ENCODE data around the gene PLAA.

Gene PLAA

DNA sequence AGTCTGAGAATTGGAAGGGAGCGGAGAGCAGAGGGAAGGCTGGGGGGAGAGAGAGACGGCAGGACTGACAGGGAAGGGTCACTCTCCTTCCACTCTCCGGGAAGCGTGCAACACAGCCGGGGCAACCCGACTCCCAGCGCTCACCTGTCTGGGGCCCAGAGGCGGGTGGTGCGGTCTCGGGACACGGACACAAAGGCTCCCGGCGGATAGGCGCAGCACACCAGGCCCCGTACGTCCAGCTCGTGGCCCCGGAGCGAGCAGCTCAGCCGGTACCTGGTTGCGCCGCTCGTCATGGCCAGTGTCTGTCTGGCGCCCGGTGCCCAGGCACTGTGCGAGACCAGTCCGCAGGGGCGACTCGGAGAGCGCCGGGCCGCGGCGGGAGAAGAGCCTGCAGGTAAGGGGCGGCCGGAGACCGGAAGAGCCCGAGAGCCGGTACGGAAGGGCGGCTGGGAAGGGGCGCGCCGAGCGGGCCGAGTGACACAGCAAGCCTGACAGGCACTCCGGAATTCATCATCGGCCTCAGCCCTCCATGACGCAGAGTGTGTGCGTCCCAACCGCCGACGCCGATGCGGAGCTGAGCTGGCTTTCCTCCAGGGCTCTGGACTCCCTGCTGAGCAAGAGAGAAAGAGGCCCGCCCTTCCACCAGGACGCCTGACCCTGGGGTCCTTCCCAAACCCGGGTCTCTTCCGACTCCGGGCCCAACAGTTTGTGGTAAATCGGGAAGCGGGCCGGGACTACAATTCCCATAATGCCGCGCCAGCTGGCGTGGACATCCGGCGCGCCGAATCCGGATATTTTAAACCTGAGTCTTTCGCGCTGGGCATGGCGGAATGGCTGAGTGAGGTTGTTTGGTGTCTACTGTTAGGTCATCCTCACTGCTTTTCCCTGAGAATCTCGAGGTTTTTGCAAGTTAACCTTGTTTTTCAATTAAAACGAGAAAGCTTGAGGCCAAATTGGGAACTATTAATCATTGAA is at the start of gene PLAA:
Gene PLAA (minus strand): TSS at position 490 of the 975 bp plus-strand sequence. CDS start 197 bp downstream, at position 293.
- peak; percentile 74 for DNase-seq

DNA sequence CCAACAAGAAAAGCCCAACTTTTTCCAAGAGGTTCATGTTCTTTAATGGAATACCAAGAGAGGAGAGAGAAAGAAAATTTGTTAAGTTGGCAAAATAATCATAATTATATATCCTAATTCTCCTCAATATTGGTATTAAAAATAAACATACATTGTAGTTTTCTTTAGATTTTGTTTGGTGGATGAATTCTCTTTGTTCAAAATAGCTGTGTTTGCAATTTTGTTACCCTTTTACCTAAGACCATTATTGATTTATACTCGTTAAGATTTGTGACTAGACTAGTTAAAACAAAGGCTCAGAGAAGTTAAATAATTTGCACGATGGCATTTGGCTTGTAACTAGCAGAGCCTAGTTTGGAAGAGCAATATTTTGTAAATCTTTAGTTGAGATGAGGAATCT is 48.8 kb upstream of the PLAA start:
- no peak for DNase-seq

DNA sequence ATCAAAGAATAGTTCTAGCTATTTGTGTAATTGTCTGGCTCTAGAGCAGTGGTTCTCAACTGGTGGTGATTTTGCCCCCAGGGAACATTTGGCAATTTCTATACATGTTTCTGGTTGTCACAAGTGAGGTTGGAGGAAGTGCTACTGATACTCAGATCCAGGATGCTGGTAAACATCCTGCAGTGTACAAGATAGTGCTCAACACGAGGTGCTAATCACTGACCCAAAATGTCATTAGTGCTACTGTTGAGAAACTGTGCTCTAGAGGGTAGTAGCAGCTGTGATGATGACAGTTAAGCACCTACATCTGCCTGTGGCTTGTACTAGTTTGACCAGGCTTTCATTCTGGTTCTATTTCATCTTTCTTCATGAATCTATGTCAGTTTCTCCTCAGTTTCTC is 36.3 kb upstream of the PLAA start:
- DNase-seq, result no peak

DNA sequence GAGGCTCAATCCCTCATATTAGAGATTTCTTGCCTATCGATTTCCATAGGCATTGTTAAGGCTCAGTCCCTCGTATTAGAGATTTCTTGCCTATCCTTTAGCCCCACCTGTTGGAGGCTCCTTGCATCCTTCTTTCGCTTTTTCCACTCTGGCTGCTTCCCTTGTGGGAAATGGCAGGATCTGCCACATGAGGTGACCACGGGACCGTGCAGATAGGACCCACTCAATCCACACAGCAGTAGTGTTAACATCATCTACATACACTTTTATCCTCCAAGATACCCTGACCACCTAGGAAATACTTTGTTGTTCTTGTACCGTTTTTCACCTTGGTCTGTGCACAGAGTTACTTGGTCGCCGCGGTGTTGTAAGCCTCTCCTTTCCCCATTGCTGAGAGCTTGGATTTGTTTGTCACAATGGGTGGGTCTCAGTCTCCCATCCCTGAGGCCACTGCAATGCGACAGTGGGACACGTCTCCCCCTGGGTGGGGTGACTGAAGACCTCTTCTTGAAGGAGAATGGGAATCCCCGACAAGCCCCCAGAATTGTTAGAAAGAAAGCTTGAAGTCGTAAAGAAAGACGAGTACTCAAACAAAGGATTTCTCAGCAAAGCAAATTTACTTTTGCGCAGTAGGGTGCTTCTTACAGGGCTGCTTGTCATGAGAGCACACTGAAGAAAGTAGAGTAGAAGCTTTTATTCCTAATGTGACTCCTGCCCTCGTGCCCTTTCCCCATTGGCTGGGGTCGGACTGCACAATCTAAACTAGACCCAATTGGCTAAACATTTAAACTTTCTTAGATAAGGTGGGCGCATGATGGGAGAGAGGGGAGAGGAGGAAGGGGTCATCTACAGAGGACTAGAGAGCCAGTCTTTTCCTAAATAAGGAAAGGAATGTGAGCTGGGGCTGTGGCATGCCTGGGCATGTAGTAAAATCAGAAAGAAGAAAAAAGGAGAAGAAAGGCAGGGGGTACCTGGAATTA is 29.0 kb upstream of the PLAA start:
- DNase-seq, result no peak

DNA sequence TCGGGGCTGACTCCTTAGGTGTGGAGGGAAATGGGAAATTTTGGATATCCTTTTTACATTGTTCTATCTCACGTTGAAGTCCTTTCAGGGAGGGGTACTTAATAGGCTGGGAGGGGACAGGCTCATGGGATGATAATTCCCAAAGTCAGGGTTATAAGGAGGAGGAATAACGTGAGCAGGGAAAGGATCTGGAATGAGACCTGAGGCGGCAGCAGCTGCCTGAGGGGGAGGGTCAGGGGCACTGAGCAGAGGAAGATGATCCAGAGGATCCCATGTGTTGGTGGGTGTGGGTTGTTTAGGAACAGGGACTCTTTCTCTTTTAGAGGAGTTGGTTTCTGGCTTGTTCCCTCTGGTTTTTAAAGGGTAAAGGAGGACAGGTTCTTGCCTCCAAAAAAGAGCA is 27.9 kb upstream of the PLAA start:
- DNase-seq, result no peak

DNA sequence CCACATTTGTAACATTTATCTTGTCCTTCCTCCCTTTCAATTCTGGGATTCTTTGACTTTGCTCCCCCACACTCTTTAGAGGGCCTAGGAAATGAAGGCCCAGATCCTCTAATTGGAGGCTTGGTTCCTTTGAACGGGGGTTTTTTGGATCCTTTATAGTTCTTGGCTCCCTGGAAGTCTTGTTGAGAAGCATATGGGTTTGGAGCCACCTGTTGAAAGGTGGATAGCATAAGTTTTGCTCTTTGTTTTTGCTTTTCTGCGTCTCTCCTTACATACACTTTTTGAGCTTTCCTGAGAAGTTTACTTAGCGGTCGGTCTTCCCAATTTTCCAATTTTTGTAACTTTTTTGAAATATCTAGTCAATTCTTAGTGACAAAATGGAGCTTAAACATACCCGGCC is 26.9 kb upstream of the PLAA start:
- no peak for DNase-seq

DNA sequence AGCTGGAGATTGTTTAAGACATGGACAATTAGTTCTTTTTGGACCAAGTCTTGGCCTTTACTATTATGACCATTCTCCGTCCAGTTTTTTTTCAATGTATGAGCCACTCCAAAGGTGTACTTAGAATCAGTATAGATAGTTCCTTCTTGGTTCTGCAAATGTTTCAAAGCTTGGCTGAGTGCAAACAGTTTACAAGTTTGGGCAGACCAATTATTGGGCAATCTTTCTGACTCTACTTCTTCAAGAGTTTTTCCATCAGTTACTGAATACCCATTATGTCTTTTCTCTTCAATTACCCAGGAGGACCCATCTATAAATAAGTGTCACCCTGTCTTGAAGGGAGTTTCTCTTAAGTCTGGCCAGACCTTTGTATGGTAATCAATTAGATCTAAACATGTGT is 24.7 kb upstream of the PLAA start:
- DNase-seq, result no peak

DNA sequence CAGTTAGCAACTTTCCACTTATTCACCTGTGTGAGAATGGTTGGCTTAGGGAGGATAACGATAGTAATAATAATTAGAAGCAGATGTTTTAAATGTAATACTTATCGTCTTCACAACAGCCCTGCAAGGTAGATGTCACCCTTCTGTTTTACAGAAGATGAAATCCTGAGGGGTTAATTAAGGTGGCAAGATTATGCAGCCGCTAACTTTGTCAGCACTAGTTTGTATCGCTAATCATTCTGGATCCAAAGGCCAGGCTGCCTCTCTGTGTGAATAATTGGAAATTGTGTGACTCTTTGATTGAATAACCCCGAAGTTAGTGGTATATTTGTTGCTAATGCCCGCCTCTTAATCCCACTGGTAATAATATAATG is 9.8 kb upstream of the PLAA start:
- no peak for DNase-seq

DNA sequence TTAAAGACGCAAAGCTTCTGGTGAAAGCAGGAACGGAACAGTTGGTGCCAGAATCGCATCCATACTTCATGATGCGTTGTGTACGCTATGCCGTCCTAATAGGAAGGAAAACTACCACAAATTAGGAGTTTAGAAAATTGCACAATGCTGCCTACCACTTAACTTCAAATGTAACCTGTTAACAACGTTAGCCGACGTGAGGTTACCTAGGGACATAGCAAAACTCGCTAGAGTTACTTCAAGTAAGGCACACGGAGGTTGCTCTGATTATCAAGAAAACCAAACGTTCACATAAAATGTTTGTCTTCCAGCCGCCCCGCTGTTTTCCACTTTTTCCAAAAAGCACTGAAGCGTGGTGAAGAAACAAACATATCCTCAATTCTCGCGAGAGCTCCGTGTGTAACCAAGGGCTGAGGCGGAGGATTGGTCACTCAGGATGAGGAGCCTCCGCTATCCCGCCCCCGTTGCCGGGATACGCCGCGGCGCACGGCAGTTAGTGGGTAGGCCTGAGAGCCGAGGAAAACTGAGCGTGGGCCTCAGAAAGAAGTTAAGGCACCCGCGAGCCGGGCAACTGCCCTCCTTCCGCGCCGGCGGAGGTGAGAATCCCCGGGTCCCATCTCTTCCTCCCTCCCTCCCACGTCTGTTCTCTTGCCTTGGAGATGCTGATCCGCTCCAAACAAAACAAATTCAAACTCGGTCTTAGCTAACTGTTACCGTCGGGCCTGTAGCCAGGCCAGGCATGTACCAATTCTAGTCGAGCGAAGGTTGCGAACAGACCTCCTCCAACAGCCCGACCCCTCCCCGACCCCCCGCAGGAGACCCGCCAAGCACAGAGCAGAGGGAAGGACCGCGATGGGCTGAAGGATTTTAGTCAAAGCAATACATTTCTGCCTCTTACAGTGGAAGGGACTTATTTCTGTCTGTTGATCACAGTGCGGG is 9.1 kb upstream of the PLAA start, which contains the start of gene IFT74:
Gene IFT74 (plus strand): TSS at position 492 of the 939 bp plus-strand sequence. CDS start 5,556 bp downstream, outside the sequence.
- DNase-seq, result peak; percentile 89

DNA sequence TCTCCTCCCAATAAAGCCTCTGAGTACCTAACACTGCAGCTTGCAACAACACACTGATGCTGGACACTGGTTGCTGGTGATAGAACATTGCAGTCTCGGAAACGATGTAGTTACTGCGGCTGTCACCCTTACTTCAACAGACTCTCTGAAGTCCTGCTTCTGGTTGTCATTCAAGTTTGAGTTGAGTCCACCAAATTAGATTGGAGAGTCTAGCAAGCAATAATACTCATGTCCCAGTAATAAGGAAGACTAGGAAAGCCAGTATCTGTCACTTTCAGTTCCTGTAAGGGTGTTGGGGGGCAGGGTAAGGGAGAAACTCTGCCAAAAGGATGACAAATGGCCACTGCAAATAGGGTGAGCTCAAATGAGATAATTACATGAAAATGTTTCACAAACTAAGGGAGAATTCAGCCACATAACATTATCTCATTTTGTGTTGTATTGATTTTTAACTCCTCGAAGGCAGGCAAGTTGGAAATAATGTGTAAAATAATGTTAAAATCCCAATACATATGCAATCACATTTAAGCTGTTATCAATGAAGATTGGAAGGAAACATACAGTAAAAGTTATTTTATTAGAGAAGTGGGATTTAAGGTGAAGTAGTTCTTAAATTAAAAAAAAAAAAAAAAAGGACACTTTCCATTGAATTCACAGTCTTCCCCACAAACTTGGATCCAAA is 8.3 kb upstream of the PLAA start:
- DNase-seq, result no peak

DNA sequence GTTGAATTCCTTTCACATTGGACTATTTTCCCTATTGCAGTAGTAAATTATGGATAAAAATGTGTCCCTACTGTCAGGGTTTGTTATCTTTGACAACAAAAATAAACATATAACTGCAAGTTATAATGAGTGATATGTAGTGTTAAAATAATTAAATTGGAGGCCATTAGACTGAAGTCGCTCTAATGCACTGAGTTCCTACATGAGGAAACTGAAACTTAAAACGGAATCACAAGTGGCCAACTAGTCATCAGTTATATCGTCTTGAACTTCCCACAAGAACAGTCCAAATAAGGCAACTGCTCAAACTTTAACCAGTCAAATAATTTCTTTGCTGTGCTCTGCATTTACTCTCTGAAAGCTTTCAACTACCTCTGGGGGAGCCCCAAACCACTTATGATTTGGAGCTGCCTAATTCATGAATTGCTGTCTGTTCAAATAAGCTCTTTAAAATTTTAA is 7.0 kb upstream of the PLAA start:
- DNase-seq, result no peak

DNA sequence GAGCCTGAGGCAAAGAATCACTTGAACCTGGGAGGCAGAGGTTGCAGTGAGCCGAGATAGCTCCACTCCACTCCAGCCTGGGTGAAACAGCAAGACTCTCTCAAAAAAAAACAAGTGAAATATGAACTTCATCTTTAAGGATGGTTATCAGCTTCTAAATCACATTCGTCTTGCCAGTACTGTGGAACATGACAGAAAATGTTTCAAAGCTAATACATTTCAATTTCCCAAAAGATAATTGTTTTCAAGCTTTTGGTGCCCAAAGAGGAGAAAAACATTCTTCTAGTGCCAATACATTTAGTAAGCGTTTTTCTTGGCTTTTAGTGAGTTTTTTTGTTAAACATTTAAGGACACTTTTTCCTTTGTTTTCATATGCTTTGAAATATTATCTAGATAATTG is 4.8 kb upstream of the PLAA start:
- DNase-seq, result no peak

DNA sequence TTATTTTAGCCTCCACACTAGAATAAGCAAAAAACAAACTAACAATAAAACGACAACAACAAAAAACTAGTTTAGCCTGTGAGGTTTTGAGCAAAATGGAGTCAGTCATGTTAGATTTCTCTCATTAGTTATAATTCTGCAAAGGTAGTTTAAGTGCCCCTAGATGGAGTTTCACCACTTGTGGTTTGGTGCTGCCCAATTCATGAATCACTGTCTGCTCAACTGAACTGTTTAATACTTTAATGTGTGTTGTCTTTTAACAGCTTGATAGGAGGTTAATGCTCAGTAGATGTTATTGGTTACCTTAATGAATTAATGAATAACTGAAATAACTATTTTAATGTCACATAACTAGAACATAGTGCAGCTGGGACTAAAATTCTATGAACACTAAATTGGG is 3.5 kb upstream of the PLAA start:
- no peak for DNase-seq

DNA sequence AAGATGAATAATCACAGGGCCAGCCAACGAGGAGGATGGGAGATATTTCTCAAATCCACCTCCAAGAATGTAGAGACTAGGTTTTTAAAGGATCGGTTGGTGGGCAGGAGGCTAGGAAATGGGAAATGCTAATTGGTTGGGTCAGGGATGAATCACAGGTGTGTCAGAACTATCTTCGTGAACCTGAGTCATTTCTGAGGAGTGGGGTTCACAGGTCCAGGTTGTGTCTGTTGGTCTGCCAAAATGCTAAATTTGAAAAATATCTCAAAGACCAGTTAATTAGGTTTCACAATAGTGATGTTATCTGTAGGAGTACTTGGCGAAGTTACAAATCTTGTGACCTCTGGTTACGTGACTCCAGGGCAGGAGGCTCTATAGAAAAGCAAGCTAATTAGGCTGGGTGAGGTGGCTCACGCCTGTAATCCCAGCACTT is 2.6 kb upstream of the PLAA start:
- DNase-seq, result no peak

DNA sequence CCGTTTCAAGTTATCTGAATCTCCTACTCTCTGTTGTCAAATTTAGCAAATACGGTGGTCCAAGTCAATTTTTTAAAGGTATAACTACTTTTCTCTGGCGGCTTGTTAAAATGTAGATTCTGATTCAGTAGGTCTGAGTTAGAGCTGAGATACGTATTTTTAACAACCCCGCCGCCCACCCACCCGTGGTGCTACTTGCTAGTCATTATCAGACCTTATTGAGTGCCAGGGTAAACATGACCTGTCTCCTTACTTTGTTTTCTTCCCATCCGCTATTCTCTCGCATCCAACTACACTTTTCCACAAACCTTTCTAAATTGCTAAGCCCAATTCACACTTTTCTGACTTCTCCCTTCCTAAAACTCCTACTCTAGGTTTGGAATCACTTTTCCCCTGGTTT is 694 bp upstream of the PLAA start:
- no peak for DNase-seq

DNA sequence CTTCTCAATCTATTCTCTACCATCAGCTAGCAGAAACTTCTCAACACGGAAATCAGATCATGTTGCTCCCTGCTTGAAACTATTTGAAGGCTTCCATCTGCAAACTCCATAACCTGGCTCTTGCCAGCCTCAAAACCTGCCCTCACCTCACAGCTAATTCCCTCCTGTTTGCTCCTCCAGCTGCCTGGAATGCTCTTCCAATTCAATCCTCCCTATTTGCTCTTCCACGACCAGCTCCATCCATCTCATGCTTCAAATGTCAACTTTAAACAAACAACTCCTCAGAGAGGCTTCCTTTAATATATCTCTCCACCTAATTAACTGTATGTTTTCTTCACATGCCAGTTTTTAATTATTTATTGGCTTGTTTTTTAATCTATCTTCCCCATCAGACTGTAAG is 1.5 kb downstream of the PLAA start:
- no peak for DNase-seq

DNA sequence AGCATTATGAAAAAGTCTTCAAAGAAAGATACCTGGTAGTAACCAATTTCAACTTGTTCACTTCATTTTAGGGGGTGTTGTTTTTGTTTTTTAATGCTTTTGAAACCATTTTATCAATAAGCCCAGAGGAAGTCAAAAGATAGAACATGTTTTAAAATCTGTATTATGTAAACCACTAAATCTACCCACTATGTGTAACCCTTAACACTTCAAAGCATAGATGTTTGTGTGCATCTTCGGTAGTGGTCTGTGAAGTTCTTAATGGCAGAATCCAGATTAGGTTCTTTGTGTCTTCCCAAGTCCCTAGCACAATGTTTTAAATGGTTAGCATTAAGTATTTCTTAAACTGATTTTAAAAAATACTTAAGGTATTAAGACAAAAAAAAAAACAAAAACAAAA is 6.3 kb downstream of the PLAA start:
- DNase-seq, result no peak

DNA sequence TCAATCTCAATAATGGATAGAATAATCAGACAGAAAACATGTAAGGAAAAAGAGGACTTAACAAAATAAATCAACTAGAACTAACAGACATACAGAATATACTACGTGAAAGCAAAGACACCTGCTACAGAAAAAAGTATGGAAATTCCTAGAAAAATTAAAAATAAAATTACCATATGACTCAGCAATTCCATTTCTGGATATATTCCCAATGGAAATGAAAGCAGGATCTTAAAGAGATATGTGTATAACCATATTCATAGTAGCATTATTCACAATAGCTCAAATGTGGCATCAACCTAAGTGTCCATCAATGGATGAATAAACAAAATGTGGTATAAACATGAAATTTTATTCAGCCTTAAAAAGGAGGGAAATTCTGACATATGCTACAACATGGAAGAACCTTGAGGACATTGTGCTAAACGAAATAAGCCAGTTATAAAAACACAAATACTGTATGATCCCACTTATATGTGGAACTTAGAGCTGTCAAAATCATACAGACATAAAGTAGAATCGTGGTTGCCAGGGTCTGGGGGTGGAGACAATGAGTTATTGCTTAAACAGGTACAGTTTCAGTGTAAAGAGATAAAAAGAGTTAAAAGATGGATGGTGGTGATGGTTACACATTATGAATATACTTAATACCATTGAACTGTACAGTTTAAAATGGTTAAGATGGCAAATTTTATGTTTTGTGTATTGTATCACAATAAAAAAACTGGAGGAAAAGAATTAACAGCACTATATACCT is 6.9 kb downstream of the PLAA start:
- DNase-seq, result no peak

DNA sequence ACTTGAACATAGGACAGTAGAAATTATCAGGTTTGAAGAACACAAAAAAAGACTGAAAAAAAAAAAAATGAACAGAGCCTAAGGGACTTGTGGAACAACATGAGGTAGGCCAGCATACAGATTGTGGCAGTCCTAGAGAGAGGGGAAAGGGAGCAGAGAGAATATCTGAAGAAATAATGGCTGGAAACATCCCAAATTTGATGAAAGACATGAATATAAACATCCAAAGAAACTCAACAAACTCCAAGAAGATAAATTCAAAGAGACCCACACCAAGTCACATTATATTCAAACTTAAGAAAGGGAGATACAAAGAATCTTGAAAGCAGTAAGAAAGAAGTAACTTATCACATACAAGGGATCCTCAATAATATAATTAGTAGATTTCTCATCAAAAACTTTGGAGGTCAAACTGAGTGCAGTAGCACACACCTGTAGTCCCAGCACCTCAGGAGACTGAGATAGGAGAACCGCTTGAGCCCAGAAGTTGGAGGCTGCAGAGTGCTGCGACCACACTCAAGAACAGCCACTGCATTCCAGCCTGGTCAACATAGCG is 9.1 kb downstream of the PLAA start:
- DNase-seq, result no peak

DNA sequence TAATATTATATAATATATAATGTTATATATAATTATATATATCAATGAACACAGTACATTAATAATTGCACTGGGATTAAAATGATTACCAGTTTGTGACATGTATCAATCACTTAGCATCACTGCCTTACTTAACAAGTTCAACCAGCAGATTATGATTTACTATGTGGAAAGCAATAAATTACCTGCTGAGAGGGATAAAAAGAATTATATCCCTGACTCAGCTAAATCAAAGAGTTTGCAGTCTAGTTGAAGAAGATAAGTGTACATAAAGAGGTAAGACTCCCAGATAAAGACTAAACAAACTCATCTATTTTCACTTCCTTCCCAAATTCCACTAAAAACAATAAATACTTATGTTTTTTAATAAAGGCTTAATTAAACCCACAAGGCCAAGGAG is 11.2 kb downstream of the PLAA start:
- DNase-seq, result no peak

Data from activated effector memory CD4-positive, alpha-beta T cell treated with Interleukin-2 at 50 U/mL for 16 hours (primary cell).